Activated T-helper 1 cell treated with anti-CD3 and anti-CD28 coated beads, Interleukin-2, amount 50 U/mL, for 16 hours (primary cell): ENCODE results near the gene GPR17.

Source experiments
- DNase-seq, 2 donors: peaks; one replicate each; pipeline ENCODE4 v3.0.0-alpha.2; 2020; ENCODE audit warnings: low read depth in 1 of 2, low spot score in 1 of 2

The GPR17 gene

GRCh38 chr2:127665267-127665893 is 19.4 kb downstream of the GPR17 start:
- no peak for DNase-seq

- DNase-seq = no peak
Observed at GRCh38 chr2:127669056-127669455, 23.1 kb downstream of the GPR17 start.

GRCh38 chr2:127670055-127670956 is 24.4 kb downstream of the GPR17 start:
- DNase-seq = no peak

GRCh38 chr2:127670957-127671290 is 25.0 kb downstream of the GPR17 start:
- no peak for DNase-seq

- DNase-seq = no peak
Observed at GRCh38 chr2:127671557-127672302, 25.8 kb downstream of the GPR17 start.

- DNase-seq = no peak
Observed at GRCh38 chr2:127672341-127673224, 26.6 kb downstream of the GPR17 start.

- DNase-seq = no peak
Observed at GRCh38 chr2:127673291-127674069, 27.5 kb downstream of the GPR17 start.

GRCh38 chr2:127674241-127675209 is 28.6 kb downstream of the GPR17 start:
- no peak for DNase-seq

- DNase-seq = no peak
Observed at GRCh38 chr2:127675331-127676261, 29.6 kb downstream of the GPR17 start, which contains the start of gene LIMS2. TSS of gene LIMS2 (minus strand) at chr2:127675530. CDS start at chr2:127675024, 506 bp downstream.

- DNase-seq = no peak
Observed at GRCh38 chr2:127676906-127677305, 31.0 kb downstream of the GPR17 start.

GRCh38 chr2:127678531-127678930 is 32.6 kb downstream of the GPR17 start:
- DNase-seq = no peak

- no peak for DNase-seq
Observed at GRCh38 chr2:127678991-127679390, 33.0 kb downstream of the GPR17 start.

- no peak for DNase-seq
Observed at GRCh38 chr2:127679680-127680361, 33.9 kb downstream of the GPR17 start.

- DNase-seq = no peak
Observed at GRCh38 chr2:127680706-127681287, 34.8 kb downstream of the GPR17 start.

GRCh38 chr2:127681288-127681804 is 35.4 kb downstream of the GPR17 start:
- no peak for DNase-seq

GRCh38 chr2:127681976-127682857 is 36.3 kb downstream of the GPR17 start:
- no peak for DNase-seq
